NK-92 (cell line): ENCODE data around the gene HPDL.
A peak's percentile ranks its signal among the peaks of the same experiment; 100 is the strongest.

ENCODE experiments used
- DNase-seq: peaks from one replicate; lab custom pipeline; 2025; ENCODE audit not compliant: unreplicated experiment; lab: John Stamatoyannopoulos, UW

HPDL gene

DNA sequence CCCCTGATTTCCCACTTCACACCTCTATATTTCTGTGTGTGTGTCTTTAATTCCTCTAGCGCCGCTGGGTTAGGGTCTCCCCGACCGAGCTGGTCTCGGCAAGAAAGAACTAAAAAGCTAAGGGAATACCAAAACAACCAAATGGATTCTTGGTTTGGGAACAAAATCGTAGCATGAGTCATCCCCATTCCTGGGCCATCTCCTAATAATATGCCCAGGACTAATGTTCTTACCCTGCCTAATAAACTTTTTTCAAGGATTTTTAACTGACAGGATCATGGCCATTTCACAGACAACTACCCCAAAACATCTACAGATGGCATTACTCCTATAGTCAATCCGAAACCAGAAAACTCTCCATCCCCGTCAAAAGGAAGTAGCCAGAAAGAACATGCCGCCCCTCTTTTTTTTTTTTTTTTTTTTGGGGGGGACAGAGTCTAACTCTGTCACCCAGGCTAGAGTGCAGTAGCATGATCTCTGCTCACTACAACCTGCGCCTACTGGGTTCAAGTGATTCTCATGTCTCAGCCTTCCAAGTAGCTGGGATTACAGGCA is 4.1 kb upstream of the HPDL start:
- DNase-seq = no peak

DNA sequence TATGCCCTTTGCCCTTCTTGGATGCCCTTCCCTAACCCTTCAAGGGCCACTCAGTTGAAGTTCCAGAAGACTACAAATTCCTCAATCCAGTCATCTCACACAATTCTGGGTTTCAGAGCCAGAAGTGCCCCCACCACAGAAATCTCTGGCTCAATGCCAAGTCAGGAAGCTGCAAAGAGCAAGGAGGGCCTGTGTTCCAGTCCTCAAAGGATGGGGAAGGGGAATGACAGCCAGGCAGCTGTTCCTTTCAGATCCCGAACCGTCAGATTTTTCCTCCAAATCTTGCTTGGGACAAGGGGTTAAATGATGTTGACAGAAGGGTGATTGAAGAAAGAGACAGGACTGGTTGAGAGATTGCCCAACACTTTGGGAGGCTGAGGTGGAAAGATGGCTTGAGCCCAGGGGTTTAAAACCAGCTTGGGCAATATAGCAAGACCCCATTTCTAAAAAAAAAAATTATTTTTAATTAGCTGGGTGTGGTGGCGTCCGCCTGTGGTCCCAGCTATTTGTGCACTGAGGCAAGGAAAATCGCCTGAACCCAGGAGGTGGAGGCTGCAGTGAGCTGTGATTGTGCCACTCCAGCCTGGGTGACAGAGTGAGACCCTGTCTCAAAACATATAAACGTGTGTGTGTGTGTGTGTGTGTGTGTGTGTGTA is 716 bp upstream of the HPDL start:
- DNase-seq = no peak

DNA sequence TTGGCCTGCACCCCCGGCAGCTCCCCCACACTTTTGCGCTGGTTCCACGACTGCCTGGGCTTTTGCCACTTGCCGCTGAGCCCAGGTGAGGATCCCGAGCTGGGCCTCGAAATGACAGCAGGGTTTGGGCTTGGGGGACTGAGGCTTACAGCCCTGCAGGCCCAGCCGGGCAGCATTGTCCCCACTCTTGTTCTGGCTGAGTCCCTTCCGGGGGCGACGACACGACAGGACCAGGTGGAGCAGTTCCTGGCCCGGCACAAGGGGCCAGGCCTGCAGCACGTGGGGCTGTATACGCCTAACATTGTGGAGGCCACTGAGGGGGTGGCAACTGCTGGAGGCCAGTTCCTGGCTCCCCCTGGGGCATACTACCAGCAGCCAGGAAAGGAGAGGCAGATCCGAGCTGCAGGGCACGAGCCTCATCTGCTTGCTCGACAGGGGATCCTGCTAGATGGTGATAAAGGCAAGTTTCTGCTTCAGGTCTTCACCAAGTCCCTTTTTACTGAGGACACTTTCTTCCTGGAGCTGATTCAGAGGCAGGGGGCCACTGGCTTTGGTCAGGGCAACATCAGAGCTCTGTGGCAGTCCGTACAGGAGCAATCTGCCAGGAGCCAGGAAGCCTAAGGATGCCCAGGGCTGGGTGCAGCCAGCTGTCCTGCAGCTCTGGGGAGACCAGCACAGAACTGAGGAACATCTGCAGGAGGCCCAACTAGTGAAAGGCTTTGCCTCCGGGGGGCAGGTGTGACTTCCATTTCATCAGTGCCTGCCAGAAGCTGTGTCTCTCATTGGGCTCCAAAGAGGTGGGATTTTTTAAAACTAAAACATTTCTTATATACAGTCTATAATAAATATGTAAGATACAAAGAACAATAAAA is 1.2 kb downstream of the HPDL start:
- DNase-seq = no peak

DNA sequence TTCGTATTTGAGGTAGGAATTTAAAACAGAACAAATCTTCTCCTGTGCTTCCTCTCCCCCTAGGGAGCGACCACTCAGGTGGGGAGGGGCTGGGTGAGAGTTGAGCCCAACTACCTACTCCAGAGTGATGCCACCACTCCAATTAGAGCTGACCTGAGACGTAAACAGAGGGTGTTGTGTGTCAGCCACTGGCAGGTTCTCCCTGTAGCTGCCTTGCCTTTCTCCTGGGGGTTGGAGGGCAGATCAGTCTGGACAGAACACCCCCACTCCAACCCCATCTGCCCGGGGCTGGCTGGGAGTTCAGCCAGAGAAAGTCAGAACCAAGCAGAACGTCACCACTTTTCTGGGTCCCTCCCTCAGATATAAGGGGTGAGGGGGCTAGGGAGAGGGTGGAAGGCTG is 2.0 kb downstream of the HPDL start:
- DNase-seq = no peak

DNA sequence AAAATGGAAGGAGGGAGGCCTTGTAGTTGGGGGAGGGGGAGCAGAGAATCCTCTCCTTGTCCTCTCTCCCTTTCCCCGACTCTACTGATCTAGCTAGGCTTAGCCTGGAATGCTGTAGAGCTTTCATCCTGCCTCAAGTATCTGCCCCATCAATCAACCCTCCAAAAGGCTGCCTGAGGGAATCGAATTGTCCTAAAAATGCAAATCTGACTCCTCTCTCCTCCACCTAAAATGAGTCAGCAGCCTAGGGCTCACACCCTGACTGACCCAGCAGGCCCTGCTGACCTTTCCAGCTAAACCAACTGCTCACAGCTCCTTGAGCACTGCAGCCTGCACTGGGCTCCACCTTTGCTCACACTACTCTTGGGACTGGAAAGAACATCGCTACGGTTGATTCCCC is 2.8 kb downstream of the HPDL start:
- DNase-seq = no peak

DNA sequence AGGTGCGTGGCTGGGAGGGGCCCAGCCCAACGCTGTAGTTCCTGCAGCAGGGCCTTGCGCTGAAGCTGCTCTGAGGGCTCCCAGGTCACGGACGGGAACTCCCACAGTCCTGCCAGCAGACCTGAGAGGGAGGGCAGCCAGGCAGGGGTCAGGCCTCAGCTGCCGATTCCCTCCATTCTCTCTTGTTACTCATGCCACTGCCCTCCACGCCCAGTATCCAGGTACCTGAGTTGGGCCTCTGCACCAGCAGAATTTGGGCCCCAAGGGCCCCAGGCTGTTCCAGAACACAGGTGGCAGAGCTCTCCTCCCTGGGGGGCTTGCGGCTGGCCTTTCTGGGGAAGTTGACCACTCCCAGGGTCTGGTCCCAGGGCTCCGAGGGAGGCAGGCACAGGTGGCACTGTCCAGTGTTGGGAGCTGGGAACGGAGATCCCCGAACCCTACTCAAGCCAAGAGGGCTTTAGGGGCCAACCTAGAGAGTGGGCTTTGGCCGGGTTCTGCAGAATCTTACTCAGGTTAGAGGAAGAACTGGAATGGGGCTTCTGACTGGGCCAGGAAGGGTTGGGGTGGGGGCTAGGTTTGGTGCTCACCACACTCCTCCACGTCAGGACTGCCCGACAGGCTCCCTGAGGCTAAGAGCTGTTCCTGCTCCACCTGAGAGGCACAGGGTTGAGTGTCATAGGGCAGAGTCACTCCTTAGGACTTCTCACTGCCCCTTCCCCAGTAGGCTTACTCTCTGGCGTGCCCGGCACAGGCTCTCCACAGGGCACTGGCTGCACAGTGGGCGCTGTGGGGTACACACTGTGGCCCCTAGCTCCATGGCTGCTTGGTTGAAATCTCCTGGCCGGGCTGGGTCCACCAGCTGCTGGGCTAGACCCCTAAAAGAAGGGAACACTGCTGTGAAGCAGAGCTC is 5.0 kb downstream of the HPDL start:
- no peak for DNase-seq

DNA sequence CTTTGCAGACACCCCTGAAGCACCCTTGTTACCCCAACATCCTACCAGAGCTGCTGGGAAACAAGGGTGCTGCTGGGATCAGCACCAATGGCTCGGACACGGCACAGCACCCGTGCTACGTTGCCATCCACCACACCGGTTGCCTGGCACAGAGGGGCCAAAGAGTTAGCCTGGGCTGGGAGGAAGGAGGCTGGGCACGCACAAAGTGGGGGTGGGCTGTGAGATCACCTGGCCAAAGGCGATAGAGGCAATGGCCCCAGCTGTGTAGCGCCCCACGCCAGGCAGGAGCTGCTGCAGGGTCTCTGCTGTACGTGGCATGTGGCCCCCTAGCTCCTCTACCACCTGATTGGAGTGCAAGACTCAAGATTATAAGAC is 5.6 kb downstream of the HPDL start:
- DNase-seq = no peak

DNA sequence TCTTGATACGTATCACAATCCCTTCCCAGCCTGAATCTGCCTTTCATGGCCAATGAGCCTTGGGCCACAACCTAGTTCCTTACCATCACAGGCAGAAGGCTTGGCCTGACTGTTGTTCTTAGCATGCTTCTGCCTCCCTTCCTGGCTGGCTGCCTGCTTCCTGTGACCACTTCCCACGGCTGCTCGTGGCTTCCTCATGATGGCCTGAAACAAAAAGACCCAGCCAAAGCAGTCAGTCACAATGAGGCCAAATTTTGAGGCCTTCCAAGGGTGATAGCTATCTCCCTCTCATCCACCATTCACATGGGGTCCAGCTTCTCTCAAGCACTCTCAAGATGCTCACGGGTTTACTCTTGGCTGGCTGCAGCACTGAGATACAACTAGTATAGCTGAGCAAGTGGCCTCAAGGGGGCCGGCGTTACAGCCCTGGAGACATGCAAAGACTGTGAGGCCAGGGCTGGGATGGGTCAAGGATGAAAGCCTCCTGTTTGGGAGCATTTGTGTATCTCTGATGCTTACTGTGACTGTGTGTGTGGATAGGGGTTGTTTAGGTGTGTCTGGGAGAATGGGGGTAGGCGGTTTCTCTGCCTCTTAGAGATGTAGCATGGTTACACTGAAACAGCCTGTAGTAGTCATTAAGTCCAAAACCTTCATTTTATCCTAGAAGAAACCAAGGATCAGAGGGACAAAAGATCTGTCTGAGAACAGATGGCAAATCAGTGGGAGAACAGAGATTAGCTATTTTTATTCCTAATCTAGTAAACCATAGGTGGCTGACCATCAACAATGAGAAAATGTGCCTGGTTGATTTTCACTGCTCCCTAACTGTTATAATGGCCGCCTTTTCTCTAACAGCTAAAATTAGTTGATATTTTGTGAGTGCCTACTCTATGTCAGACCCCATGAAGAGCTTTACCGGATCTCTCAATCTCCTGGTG is 7.9 kb downstream of the HPDL start:
- DNase-seq = no peak

DNA sequence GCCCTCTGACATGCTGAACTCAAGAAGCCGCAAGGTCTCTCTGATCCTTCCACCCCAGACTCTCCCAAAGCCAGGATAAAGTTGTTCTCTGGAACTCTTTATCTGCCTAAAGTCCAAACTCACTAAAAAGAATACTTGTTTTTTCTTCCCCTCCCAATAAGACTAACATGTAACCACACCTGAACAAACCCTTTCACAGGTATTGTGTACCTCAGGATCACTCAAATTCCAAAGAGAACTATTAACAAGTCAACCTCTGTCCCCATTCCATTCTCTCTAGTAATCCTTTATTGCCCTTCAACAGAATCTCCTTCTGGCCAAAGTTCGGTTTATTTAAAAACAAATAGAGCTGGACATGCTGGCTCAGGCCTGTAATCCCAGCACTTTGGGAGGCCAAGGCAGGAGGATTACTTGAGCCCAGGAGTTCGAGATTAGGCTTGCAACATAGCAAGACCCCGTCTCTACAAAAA is 9.2 kb downstream of the HPDL start:
- DNase-seq = no peak

DNA sequence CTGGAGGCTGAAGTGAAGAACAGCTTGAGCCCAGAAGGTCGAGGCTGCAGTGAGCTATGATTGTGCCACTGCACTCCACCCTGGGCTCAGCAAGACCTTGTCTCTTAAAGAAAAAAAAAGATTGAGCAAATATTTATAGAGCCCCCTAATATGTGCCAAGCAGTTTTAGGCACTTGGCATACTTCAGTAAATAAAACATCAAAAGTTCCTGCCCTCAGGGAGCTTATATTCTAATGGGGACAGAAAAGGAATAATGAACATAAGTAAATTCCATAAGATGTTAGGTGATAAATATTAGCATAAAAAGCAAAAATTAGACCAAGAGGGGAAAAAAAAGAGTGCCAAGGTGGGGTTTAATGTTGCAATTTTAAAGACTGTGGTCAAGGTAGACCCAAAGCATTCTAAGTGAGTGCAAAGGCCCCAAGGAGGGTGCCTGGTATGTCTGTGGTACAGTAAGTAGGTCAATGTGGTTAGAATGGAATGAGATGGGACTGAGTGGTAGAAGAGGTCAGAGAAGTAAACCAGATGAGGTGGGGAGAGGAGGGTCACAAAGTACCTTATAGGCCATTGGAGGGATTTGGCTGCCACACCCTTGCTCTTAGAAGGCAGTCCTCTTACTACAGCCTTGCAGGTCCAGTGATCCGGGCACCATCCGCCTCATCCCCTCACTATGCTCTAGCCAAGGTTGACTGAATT is 11.1 kb downstream of the HPDL start:
- DNase-seq = no peak

DNA sequence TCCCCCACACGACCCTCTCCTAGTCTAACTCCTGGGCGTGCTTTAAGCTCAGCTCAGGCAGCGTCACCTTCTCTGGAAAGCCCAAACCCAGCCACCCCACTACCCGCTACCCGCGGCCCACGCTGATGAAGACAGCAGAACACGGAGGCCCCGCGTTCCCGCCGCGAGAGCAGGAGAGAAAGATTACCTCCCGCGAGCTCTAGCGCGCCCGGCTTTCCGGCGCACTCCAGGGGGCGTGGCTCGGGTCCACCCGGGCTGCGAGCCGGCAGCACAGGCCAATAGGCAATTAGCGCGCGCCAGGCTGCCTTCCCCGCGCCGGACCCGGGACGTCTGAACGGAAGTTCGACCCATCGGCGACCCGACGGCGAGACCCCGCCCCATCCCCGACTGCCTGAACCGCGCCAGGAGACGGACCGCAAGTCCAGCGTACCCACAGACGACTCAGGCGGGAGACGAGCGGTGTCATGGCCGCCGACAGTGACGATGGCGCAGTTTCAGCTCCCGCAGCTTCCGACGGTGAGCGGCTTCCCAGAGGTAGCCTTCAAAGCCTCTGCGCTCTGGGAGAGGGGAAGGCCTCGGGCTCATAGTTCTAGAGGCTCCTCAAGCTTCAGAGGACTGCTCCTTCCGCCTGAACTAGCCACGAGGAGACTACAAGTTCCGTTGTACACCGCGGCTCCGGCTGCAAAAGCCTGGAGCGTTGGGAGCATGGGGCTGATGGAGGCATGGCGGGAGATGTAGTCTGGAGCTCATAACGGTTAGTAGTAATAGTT is 13.3 kb downstream of the HPDL start, which contains the start of the genes MUTYH and TOE1:
Gene MUTYH (minus strand): TSS at position 652 of the 770 bp plus-strand sequence. CDS start 5,935 bp downstream, outside the sequence.
Gene TOE1 (plus strand): TSS at position 382 of the 770 bp plus-strand sequence. CDS start 83 bp downstream, at position 465.
- peak; percentile 36 for DNase-seq

DNA sequence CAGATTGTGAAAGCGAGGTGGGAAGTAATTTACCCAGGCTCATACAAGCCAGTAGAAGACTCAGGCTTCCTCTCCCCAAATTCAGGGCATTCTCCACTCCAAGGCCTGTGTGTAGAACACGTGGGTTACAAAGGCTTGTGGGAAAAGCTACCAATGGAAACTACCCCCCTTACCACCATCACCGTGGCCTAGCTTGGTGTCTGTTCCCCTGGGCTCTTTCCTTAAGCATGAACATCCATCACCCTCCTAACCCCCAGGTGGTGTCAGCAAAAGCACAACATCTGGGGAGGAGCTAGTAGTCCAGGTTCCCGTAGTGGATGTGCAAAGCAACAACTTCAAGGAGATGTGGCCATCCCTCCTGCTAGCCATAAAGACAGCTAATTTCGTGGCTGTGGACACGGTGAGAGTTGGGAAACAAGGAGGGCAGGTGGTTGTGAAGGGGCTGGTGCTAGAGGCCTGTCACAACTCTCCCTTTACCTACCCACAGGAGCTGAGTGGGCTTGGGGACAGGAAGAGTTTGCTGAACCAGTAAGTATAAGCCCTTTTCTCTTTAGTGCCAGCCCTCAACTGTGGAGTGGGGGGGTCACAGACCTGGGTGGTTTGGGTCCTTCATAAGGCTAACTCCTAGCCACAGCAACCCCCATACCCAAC is 14.2 kb downstream of the HPDL start:
- DNase-seq = no peak

DNA sequence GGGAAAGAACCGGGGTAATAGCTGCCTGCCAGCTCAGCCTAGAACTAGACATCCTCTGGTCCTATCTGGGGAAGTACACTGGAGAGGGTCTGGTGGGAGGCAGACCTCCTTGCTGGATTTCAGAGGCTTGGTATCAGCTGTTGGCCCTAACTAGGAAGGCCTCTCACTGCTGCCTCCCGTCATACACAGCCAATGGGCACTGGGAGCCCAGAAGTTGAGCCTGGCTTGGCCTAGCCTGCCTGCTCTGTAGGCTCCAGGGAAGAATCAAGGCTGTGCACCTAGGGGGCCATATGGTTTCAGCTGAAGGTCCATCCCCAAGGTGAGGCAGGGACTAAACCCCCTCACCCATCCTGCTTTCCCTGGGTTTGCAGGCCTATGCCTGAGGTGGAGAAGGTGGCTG is 17.8 kb downstream of the HPDL start:
- DNase-seq = no peak

DNA sequence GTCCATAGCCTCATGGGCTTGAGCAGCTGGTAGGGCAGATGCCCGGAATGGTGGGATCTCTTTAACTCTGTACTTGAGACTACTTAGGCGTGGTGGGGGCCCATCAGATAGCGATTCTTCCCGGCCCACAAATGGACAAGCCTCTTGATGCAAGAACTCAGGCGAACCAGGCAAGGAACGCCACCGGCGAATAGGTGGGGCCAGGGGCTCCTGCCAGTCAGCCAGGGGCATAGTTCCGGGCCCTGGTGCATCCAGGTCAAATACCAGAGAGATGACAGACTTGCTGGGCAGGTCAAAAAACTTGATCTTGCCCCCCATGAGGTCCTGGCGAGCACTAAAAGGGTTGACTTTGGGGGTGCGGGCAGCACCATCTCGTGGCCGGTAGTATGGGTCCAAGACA is 18.3 kb downstream of the HPDL start:
- no peak for DNase-seq

DNA sequence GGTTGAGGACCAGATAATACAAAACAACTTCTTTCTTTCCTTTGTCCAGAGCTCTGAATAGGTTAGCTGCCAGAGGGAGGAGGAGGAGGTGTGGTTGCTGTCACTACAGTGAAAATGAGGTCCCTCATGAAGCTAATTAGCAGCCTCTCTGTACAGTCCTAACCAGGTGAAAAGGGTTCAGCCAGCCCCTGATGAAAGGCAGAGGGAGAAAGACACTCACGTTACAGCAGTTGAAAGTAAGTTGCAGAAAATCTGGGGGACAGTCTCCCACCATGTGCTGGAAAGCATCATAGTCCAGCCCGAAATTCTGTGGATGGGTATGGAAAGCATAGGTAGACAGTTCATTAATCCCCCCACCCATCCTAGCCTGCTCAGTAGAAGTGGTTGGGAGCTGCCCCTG is 19.8 kb downstream of the HPDL start:
- DNase-seq = no peak

DNA sequence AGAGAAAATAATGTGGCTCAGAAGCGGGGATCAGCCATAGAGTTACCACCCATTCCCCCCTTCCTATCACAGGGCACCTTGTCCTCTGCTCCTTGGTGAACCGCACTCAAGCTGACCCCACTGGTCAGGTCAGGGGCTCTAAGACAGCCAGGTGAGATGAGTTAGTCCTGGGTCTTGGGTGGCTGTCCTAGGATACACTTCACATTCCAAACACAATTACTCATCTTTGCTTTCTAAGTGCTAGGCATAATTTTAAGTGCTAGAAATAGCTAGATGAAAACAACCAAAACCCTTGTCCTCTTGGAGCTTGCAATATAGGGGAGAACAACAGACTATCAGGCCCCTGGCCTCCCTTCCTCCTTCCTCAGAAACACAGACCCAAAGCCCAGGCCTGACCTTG is 21.3 kb downstream of the HPDL start:
- no peak for DNase-seq

DNA sequence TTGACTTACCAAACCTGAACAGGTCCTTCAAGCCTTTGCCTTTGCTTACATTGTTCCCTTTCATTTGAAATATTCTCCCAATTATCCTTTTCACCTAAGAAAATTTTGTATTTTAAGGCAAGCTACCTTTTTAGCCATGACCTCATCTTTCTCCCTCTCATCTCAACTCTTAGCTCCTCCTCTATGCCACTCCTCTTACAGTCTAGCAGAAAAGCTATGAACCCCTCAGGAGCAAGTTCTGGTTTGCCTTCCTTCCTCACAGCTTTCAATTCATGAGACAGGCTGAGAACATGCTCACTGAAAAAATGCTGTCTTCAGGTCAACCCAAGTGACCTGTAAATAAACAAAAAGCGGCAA is 21.9 kb downstream of the HPDL start:
- DNase-seq = no peak
